Stomach (tissue), 4 donors: ENCODE measurements around the gene SRL.

Source experiments
- EP300 ChIP-seq: sonication (generic); formaldehyde crosslinking; IDR thresholded peaks from one replicate; pipeline ENCODE4 v1.6.1; 2017; ENCODE audit warnings: antibody characterized with exemption
- POLR2A ChIP-seq, 4 donors: fragments of 450-650 bp; IDR thresholded peaks; one replicate each; pipeline ENCODE4 v1.6.1; 2016; ENCODE audit warnings: antibody characterized with exemption in 4 of 4, control low read depth in 2 of 4, mild to moderate bottlenecking in 1 of 4, moderate library complexity in 1 of 4
- POLR2AphosphoS5 ChIP-seq, 3 donors: sonication (generic); formaldehyde crosslinking; IDR thresholded peaks; one replicate each; pipeline ENCODE4 v1.6.1; 2016; ENCODE audit warnings: antibody characterized with exemption in 3 of 3
- TF ChIP-seq, protein P1 (sequence below), 7 experiments: fragments of 450-650 bp in 4 of 7; fragments of 200-600 bp in 3 of 7; sonication (generic) in 3 of 7; IDR thresholded peaks; one replicate each; pipeline ENCODE4 v1.5.1; 2016 to 2019; ENCODE audit warnings: antibody characterized with exemption in 7 of 7, control low read depth in 2 of 7, mild to moderate bottlenecking in 1 of 7

DNA sequence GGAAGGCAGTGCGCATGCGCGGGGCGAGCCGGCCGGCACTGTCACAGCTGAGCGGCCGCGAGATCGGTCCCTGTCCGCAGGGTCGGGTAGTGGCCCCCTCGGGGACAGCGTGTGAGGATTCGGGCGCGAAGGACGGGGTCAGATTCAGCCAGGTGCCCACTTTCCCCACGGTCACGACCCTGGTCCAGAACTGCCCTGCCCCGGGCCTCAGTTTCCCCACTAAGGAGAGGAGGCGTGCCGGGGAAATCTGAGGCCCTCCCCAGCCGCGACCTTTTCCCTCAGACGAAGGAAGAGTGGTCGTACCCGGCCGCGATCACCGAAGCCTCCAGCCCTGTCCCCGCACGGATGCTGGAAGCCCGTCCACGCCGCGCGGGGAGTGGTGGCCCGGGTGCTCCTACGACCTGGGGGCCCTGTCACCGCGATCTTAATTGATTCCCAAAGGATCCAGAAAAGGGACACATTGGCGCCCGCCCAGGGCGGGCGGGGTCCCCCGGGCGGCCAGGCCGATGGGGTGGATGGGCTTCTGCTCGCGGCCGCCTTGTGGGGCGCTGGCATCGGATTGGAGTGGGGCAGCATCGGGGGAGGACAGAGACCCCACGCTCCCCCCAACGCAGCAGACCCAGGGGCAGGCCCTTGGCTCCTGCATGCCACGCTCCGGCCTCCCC is 57.7 kb downstream of the SRL start:
- no peak for TF ChIP-seq POLR2A (IDR thresholded peaks at IDR 0.05)
- TF ChIP-seq, protein P1, sequence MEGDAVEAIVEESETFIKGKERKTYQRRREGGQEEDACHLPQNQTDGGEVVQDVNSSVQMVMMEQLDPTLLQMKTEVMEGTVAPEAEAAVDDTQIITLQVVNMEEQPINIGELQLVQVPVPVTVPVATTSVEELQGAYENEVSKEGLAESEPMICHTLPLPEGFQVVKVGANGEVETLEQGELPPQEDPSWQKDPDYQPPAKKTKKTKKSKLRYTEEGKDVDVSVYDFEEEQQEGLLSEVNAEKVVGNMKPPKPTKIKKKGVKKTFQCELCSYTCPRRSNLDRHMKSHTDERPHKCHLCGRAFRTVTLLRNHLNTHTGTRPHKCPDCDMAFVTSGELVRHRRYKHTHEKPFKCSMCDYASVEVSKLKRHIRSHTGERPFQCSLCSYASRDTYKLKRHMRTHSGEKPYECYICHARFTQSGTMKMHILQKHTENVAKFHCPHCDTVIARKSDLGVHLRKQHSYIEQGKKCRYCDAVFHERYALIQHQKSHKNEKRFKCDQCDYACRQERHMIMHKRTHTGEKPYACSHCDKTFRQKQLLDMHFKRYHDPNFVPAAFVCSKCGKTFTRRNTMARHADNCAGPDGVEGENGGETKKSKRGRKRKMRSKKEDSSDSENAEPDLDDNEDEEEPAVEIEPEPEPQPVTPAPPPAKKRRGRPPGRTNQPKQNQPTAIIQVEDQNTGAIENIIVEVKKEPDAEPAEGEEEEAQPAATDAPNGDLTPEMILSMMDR (IDR thresholded peaks at IDR 0.05) = no peak
- no peak for TF ChIP-seq EP300
- TF ChIP-seq POLR2AphosphoS5 (IDR thresholded peaks at IDR 0.05) = no peak
